ENCODE measurements around the gene TAF10. TPM values are rescaled to one million over a fixed set of nuclear protein-coding genes. Genes with fewer than 3 reads are reported as not detected.
A peak's percentile ranks its signal among the peaks of the same experiment; 100 is the strongest.

Gene TAF10
- total and polyA plus RNA-seq, 8 donors, result 44.6 to 127 (median 61.4) TPM

DNA sequence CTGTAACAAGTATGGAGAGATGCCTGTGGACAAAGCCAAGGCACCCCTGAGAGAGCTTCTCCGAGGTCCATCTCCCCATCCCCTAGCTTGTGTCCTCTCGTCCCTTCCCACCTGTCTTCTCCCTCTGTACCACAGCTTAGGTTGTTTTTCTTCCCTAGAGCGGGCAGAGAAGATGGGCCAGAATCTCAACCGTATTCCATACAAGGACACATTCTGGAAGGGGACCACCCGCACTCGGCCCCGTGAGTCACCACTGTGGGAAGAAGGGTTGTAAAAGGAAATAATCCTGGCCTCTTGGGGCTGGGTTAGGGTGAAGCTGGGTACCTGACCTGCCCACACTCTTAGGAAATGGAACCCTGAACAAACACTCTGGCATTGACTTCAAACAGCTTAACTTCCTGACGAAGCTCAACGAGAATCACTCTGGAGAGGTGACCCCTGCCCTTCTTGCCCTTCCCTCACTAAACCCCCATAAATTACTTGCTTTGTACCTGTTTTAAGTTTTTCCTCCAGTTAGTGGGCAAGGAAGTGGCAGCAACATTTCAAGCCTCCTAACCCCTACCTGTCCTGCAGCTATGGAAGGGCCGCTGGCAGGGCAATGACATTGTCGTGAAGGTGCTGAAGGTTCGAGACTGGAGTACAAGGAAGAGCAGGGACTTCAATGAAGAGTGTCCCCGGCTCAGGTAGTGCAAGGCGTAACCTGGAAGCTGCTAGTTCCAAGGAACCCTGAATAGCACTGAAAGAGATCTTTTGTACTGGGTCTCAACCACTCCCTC, 3.1 kb downstream of the TAF10 start:
- Histone ChIP-seq H3K9me3 (no peaks in the 10 kb centered on the region), H3K4me3 (no peak overlapping the region), H3K36me3 (peaks cover 0 to 42% of the 10 kb centered on the region in 2 donors), H3K27ac (no peak overlapping the region), H3K27me3 (no peaks in the 10 kb centered on the region), H3K4me1 (peaks cover 39 to 91% of the 10 kb centered on the region in 2 donors)
- TF ChIP-seq CTCF (IDR thresholded peaks at IDR 0.05), result no peak
- intact Hi-C loops (cut with DNase I), result no loop called here
- no peak for ATAC-seq
- no peak for DNase-seq

DNA sequence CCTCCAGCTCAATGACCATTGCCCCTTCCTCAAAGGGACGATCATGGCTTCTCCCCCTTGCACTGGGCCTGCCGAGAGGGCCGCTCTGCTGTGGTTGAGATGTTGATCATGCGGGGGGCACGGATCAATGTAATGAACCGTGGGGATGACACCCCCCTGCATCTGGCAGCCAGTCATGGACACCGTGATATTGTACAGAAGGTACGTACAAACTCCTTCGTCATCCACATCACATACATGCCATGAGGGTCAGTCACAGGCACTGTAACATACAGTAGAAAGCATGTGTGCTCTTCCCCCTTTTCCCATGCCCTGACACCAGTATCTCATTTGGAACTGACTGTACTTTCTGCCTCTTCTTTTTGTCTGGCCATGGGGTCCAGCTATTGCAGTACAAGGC, 4.0 kb downstream of the TAF10 start:
- no peak overlapping the region for H3K4me3 ChIP-seq
- intact Hi-C loops (cut with DNase I), result no loop called here
- DNase-seq, result peak in 1 of 4 donors; percentile 37
- ATAC-seq, result no peak
- H3K4me1 ChIP-seq, result peaks cover 39 to 82% of the 10 kb centered on the region in 2 donors
- peak overlapping the region; percentile 91 to 98 for H3K27ac ChIP-seq
- no peak for TF ChIP-seq CTCF (IDR thresholded peaks at IDR 0.05)
- no peaks in the 10 kb centered on the region for H3K9me3 ChIP-seq
- H3K27me3 ChIP-seq, result no peaks in the 10 kb centered on the region
- peaks cover 0 to 39% of the 10 kb centered on the region in 2 donors for H3K36me3 ChIP-seq

GRCh38 chr11:6607190-6607795, 4.7 kb downstream of the TAF10 start:
- H3K9me3 ChIP-seq, result no peaks in the 10 kb centered on the region
- no peaks in the 10 kb centered on the region for H3K27me3 ChIP-seq
- H3K36me3 ChIP-seq, result peaks cover 0 to 39% of the 10 kb centered on the region in 2 donors
- no peak overlapping the region for H3K4me3 ChIP-seq
- H3K27ac ChIP-seq, result peak overlapping the region; percentile 91 to 98
- intact Hi-C loops (cut with DNase I), result no loop called here
- no peak for ATAC-seq
- TF ChIP-seq CTCF (IDR thresholded peaks at IDR 0.05), result no peak
- DNase-seq, result no peak
- peaks cover 43 to 82% of the 10 kb centered on the region in 2 donors for H3K4me1 ChIP-seq

- H3K4me1 ChIP-seq, result peaks cover 48 to 89% of the 10 kb centered on the region in 2 donors
- no peak for TF ChIP-seq CTCF (IDR thresholded peaks at IDR 0.05)
- H3K27ac ChIP-seq, result peak overlapping the region; percentile 91 to 98
- no peaks in the 10 kb centered on the region for H3K27me3 ChIP-seq
- H3K9me3 ChIP-seq, result no peaks in the 10 kb centered on the region
- intact Hi-C loops (cut with DNase I), result no loop called here
- peaks cover 0 to 39% of the 10 kb centered on the region in 2 donors for H3K36me3 ChIP-seq
- peak overlapping the region in 1 of 2 donors; percentile 9 for H3K4me3 ChIP-seq
- ATAC-seq, result peak; percentile 68
- peak; percentile 89 to 96 (median 94) for DNase-seq
Observed at GRCh38 chr11:6606471-6607189, 5.4 kb downstream of the TAF10 start.

DNA sequence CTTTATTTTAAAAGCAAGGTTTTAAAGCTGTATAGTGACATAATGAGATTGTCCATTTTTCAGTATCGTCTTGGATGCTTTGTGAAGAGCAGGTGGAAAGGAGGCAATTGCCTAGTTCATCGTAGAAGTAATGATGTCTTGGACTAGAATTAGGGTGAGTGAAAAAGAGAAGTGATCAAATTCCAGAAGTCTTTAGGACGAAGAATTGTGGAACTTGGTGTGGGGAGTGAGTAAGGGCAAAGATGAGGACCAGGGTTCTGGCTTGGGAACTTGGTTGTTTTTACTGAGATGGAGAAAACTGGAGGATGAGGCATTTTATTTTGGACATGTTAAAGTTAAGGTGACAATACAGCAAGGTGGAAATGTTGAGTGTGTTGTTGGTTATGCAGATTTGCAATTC, 7.2 kb downstream of the TAF10 start:
- Histone ChIP-seq H3K4me3 (peak overlapping the region; percentile 82 to 85), H3K36me3 (peaks cover 0 to 40% of the 10 kb centered on the region in 2 donors), H3K27ac (peak overlapping the region; percentile 91 to 98), H3K9me3 (no peaks in the 10 kb centered on the region), H3K4me1 (peaks cover 42 to 80% of the 10 kb centered on the region in 2 donors), H3K27me3 (no peaks in the 10 kb centered on the region)
- DNase-seq (no peak), ATAC-seq (no peak)
- no peak for TF ChIP-seq CTCF (IDR thresholded peaks at IDR 0.05)
- intact Hi-C loops (cut with DNase I), result no loop called here

Measured in left lung (tissue), 10 donors.